Transverse colon (tissue), 4 donors: ENCODE measurements around the gene MAP4K1. TPM values are rescaled to one million over a fixed set of nuclear protein-coding genes. Genes with fewer than 3 reads are reported as not detected.

Experiments
- DNase-seq: peaks from one replicate; pipeline ENCODE4 v3.0.0-alpha.2; 2019
- H3K27ac ChIP-seq, 4 donors: fragments of 200-600 bp; sonication (generic); 2 replicates each; pipeline ENCODE4 v1.5.1; 2016 to 2018; ENCODE audit warnings: inconsistent platforms in 4 of 4
- H3K27me3 ChIP-seq: fragments of 200-600 bp; sonication (generic); 2 replicates; pipeline ENCODE4 v1.5.1; 2017; ENCODE audit warnings: inconsistent platforms
- H3K36me3 ChIP-seq, 4 donors: fragments of 200-600 bp; sonication (generic); 2 replicates each; pipeline ENCODE4 v1.5.1; 2017 to 2019; ENCODE audit warnings: inconsistent platforms in 4 of 4
- H3K4me1 ChIP-seq, 4 donors: fragments of 200-600 bp; sonication (generic); 2 replicates each; pipeline ENCODE4 v1.5.1; 2017 to 2020; ENCODE audit warnings: inconsistent platforms in 4 of 4
- H3K4me3 ChIP-seq, 4 donors: fragments of 200-600 bp; sonication (generic); 1 replicate in 1 of 4; 2 replicates in 3 of 4; pipeline versions ENCODE4 v1.5.1 to v1.6.1; 2017 to 2019; ENCODE audit warnings: inconsistent platforms in 4 of 4
- H3K9me3 ChIP-seq, 2 donors: fragments of 200-600 bp; sonication (generic); 2 replicates each; pipeline ENCODE4 v1.5.1; 2017 to 2019; ENCODE audit warnings: inconsistent platforms in 2 of 2
- CTCF ChIP-seq, 5 experiments: fragments of 200-600 bp in 3 of 5; fragments of 450-650 bp in 2 of 5; sonication (generic) in 3 of 5; IDR thresholded peaks; 1 replicate in 2 of 5; 2 replicates in 3 of 5; pipeline ENCODE4 v1.5.1; 2016 to 2017; ENCODE audit warnings: antibody characterized with exemption in 5 of 5, inconsistent platforms in 3 of 5, mild to moderate bottlenecking in 2 of 5, moderate library complexity in 1 of 5
- EP300 ChIP-seq: sonication (generic); formaldehyde crosslinking; IDR thresholded peaks from one replicate; pipeline ENCODE4 v1.6.1; 2017; ENCODE audit warnings: antibody characterized with exemption, low read depth
- POLR2A ChIP-seq: fragments of 450-650 bp; IDR thresholded peaks from one replicate; pipeline ENCODE4 v1.6.1; 2016; ENCODE audit warnings: antibody characterized with exemption, mild to moderate bottlenecking, moderate library complexity
- POLR2AphosphoS5 ChIP-seq, 3 donors: sonication (generic); formaldehyde crosslinking; IDR thresholded peaks; one replicate each; pipeline ENCODE4 v1.6.1; 2016; ENCODE audit warnings: antibody characterized with exemption in 3 of 3
- WGBS, 2 donors: methylation state at CpG; one replicate each; pipeline ENCODE4 v1.1.5; 2018; ENCODE audit warnings: low coverage in 1 of 2; 5-methylcytosine and 5-hydroxymethylcytosine counted together
- in situ Hi-C, 4 donors: fragments of 200-750 bp; cut with MboI; loops; one replicate each; pipeline versions ENCODE4 v1.15.0 to v1.15.1; 2017; ENCODE audit warnings: low sequenced_read_pairs in 3 of 4, low pct_ligation_motif_present in 1 of 4, low pct_unique_long_range_greater_than_20kb in 1 of 4
- intact Hi-C: fragments of 100-400 bp; cut with DNase I; formaldehyde crosslinking; loops from one replicate; pipeline ENCODE4 v1.15.1; 2023; ENCODE audit warnings: low total_unique reads
- total RNA-seq, 4 donors: library from RNA; depleted of rRNA; stranded (reverse); fragments of >200 nt; gene quantifications; one replicate each; pipeline ENCODE4 v1.1.0, GENCODE V29; 2016

MAP4K1 gene
- total RNA-seq, 4 donors from 2014 or later = 4.0 to 49.0 (median 11.1) TPM; not detected in 1

- no peak overlapping the region for H3K4me3 ChIP-seq
- H3K27ac ChIP-seq = peak overlapping the region; percentile 99 to 100 (median 99)
- no peak for DNase-seq
- WGBS, 2 donors = 50 to 62% methylated on average over 2 to 7 of the region's 7 CpGs
- intact Hi-C loops = no loop called here
- H3K9me3 ChIP-seq = no peaks in the 10 kb centered on the region
- H3K36me3 ChIP-seq = no peaks in the 10 kb centered on the region
- in situ Hi-C loops = no loop called here
- H3K4me1 ChIP-seq = peaks cover 97 to 100% (median 99%) of the 10 kb centered on the region in 4 donors
- TF ChIP-seq POLR2A = no peak
- TF ChIP-seq EP300 = no peak
- no peak for TF ChIP-seq POLR2AphosphoS5 (IDR thresholded peaks at IDR 0.05)
- TF ChIP-seq CTCF (IDR thresholded peaks at IDR 0.05) = no peak
- H3K27me3 ChIP-seq = no peaks in the 10 kb centered on the region
Observed at GRCh38 chr19:38662537-38663155, 44.9 kb upstream of the MAP4K1 start.

GRCh38 chr19:38661996-38662395, 44.2 kb upstream of the MAP4K1 start:
- intact Hi-C loops = no loop called here

GRCh38 chr19:38661136-38661535, 43.4 kb upstream of the MAP4K1 start:
- Histone ChIP-seq H3K4me3 (no peak overlapping the region), H3K36me3 (no peaks in the 10 kb centered on the region), H3K9me3 (no peaks in the 10 kb centered on the region), H3K27me3 (no peaks in the 10 kb centered on the region), H3K4me1 (peaks cover 97 to 100% (median 99%) of the 10 kb centered on the region in 4 donors), H3K27ac (peak overlapping the region; percentile 99 to 100 (median 99))
- WGBS, 2 donors = 53% methylated on average over 7 of the region's 7 CpGs; no CpG with 5 or more reads in 1 of the 2 donors
- in situ Hi-C loops = no loop called here
- intact Hi-C loops = no loop called here
- no peak for TF ChIP-seq EP300
- no peak for TF ChIP-seq POLR2AphosphoS5 (IDR thresholded peaks at IDR 0.05)
- no peak for TF ChIP-seq POLR2A
- no peak for DNase-seq

More at GRCh38 chr19:38661996-38662395, 44.2 kb upstream of the MAP4K1 start:
- in situ Hi-C loops = no loop called here
- peaks cover 97 to 100% (median 99%) of the 10 kb centered on the region in 4 donors for H3K4me1 ChIP-seq
- no peaks in the 10 kb centered on the region for H3K9me3 ChIP-seq
- WGBS, 2 donors = 17% methylated on average over 1 of the region's 1 CpG; no CpG with 5 or more reads in 1 of the 2 donors
- DNase-seq = peak; percentile 55
- H3K4me3 ChIP-seq = no peak overlapping the region
- H3K27ac ChIP-seq = peak overlapping the region; percentile 99 to 100 (median 99)
- no peaks in the 10 kb centered on the region for H3K27me3 ChIP-seq
- no peaks in the 10 kb centered on the region for H3K36me3 ChIP-seq
- TF ChIP-seq POLR2AphosphoS5 (IDR thresholded peaks at IDR 0.05) = peak; percentile 52 to 71 (median 59)
- TF ChIP-seq CTCF (IDR thresholded peaks at IDR 0.05) = no peak
- no peak for TF ChIP-seq EP300
- peak; percentile 40 for TF ChIP-seq POLR2A

- no peaks in the 10 kb centered on the region for H3K27me3 ChIP-seq
- no peaks in the 10 kb centered on the region for H3K36me3 ChIP-seq
- in situ Hi-C loops (no loop called here), intact Hi-C loops (no loop called here)
- peaks cover 97 to 100% (median 99%) of the 10 kb centered on the region in 4 donors for H3K4me1 ChIP-seq
- TF ChIP-seq POLR2A = no peak
- TF ChIP-seq EP300 = no peak
- no peak for TF ChIP-seq CTCF (IDR thresholded peaks at IDR 0.05)
- TF ChIP-seq POLR2AphosphoS5 (IDR thresholded peaks at IDR 0.05) = no peak
- no peak overlapping the region for H3K4me3 ChIP-seq
- peak overlapping the region; percentile 99 to 100 (median 99) for H3K27ac ChIP-seq
- DNase-seq = no peak
- no peaks in the 10 kb centered on the region for H3K9me3 ChIP-seq
- WGBS, 2 donors = 56 to 58% methylated on average over 8 to 9 of the region's 9 CpGs
Observed at GRCh38 chr19:38660724-38661123, 43.0 kb upstream of the MAP4K1 start.
